Activated CD4-positive, alpha-beta T cell treated with anti-CD3 and anti-CD28 coated beads, Interleukin-2, amount 50 U/mL, for 4 hours (primary cell): ENCODE measurements around the gene CROCC2.
A peak's percentile ranks its signal among the peaks of the same experiment; 100 is the strongest.

Experiments used
- DNase-seq, 2 experiments: peaks; one replicate each; pipeline ENCODE4 v3.0.0-alpha.2; 2020

Gene CROCC2

DNA sequence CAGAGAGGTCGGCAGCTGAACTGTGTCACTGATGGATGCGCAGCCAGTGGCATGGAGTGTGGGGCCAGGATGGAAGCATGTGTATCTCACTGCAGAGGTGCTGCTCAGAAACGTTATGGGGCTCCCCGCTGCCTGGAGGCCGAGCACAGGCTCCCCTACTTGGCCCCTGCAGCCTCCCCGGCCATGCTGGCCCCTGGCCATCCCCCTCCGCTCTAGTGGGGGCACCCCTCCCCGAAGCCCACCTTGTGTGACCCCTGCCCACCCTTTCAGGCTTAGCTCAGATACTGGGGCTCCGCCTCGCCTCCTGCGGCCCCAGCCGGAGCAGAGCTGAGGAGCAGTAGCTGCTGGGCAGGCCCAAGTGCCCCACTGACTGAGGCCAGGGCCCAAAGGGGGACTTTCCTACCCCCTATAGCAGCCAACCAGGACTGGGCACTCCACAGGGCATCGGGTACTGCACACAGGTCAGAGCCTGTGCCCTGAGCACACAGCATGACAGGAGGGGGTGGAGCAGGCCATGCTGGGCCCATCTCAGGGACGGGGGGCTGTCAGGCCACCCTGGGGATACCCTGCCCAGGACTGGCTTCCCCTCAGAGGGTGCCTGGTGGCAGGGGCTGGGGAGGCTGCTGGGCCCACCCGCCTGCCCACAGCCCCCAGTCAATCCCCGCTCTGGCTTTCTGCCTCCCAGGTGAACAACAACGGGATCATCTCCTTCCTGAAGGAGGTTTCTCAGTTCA is 123.6 kb downstream of the CROCC2 start:
- no peak for DNase-seq

DNA sequence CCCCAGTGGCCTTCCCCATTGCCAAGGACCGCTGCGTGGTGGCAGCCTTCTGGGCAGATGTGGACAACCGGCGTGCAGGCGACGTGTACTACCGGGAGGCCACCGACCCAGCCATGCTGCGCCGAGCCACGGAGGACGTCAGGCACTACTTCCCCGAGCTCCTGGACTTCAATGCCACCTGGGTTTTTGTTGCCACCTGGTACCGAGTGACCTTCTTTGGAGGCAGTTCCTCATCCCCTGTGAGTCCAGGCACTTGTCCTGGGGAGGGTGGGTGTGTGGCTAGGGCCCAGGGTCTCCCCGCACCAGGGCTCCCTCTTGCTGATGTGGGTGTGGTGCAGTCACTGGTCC is 124.2 kb downstream of the CROCC2 start:
- no peak for DNase-seq

- no peak for DNase-seq
These were observed 124.7 kb downstream of the CROCC2 start for GRCh38 chr2:241030883-241031282.

GRCh38 chr2:241031436-241032165 is 125.5 kb downstream of the CROCC2 start:
- no peak for DNase-seq

GRCh38 chr2:241033336-241033987 is 127.3 kb downstream of the CROCC2 start:
- no peak for DNase-seq

- DNase-seq: no peak
These were observed 127.9 kb downstream of the CROCC2 start for GRCh38 chr2:241033994-241034393.

DNA sequence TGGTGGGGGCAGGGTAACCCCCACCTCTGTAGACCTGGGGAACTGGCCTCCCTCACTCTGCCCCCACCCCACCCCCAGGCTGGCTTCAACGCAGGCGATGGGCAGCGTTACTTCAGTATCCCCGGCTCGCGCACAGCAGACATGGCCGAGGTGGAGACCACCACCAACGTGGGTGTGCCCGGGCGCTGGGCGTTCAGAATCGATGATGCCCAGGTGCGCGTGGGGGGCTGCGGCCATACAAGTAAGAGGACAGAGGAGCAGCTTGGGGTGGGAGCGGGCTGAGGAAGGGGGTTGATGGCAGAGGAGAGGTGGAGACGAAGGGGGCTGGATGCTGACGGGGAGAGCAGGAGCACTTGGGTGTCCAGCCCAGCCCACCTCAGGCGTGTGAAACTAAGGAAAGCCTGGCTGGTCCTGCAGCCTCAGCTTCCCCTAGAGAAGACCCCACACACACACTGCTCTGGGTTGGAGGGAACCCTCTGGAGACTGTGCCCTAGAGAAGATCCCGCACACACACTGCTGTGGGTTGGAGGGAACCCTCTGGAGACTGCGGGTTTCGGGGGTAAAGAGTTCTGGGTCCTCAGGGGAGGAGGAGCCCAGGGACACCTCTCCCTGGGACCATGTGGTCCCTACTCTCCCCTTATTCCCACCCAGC is 128.5 kb downstream of the CROCC2 start:
- DNase-seq: no peak

DNA sequence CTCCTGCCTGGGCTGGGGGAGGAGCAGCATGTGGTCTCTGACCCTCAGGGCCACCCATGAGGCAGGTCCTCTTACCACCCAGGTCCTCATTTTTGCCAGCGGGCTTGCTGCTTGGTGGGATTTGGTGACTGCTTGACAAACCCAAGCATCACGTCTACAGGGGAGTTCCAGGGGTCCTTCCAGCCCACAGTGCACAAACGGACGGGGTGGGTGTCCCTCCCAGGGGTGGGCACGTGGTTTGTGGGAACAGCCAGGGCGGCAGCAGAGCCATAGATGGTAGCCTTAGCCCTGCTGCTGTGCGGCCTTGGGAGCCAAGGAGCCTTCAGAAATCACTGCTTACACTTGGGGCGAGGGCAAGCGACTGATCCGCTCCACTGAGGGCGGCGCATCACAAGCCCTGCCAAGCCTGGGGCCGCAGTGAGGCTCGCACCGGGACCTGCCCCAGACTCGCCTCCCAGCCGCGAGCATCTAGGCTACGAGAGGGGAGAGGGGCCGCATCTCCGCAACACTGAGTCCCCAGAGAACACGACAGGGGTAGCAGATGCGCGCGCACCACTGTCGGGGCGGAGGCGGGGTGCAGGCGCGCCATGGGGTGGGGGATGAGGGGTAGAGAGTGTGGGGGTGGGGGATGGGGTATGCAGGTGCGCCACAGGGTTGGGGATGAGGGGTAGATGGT is 129.1 kb downstream of the CROCC2 start:
- DNase-seq: peak in 1 of 2 experiments; percentile 38

GRCh38 chr2:241035818-241036396 is 129.8 kb downstream of the CROCC2 start:
- DNase-seq: peak; percentile 24 to 32

GRCh38 chr2:241036397-241036963 is 130.3 kb downstream of the CROCC2 start:
- peak; percentile 40 to 43 for DNase-seq

GRCh38 chr2:241036964-241037421 is 130.9 kb downstream of the CROCC2 start:
- no peak for DNase-seq

DNA sequence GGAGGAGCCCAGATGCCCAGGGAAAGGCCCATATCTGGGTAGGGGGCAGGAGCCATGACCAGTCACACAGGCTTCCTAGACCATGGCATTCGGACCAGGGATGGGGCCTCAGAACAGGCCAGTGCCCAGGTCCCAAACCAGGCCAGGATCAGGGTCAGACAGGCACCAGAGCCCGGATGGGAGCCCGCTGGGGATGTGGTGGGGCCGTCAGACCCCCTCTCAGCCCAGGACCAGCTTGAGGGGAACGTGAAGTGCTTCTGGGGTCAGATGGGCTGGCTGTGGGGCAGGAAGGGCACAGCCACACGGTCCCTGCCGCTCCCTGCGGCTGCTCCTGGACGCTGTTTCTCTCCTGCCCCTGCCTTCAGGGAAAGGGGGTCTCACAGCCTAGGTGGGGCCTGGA is 131.4 kb downstream of the CROCC2 start:
- no peak for DNase-seq

DNA sequence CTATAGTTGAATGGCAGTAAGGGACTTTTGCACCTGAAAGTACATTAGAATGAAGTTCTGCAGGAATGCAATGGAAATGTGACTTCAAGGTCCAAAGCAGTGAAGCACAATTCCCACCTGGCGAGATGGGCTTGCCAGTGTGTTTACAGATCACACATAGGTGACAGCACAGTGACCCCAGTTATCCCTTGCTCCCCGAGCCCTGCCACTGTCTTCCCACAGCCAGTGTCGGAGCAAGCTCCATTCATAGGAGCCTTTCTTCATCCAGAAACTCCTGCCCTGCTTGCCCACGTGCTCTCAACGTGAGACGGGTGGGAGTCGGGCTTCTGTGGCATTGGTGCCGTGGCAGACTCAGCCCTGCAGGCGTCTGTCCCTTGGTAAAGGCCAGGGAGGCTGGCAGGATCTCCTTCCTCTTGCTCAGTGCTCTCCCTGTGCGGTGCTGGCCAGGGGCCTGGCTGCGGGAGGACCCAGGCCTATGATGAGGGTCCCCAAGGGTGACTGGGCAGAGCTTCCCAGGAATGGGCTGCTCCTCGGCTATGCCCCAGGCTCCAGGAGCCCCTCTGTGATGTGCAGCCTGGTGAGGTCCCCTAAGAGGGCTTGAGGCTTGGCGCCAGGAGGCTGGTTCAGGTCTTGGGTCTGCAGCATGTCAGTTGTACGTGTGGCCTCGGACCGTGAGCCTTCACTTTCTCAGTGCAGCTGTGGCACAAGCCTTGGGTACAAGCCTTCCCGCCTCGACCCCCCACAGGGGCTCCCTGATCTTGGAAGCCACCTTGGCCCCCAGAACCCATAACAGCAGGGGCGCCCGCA is 132.4 kb downstream of the CROCC2 start:
- DNase-seq: no peak

DNA sequence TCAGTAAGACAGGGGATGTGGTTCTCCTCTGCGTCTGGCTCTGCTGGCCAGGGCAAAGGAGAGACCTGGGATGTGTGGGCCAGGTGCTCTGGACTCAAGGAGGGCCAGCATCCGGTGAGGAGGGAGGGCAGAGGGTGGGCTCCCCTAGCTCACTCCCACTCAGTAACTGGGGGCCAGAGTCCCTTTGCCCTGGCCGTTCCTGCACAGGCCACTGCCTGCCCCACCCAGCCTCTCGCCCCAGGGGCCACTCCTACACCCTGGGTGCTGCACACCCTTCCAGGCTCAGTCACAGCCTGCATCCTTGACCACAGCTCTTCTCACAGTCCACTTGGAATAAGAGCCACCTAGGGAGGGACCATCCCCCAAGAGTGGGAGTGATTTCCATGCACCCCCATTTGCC is 133.3 kb downstream of the CROCC2 start:
- no peak for DNase-seq

DNA sequence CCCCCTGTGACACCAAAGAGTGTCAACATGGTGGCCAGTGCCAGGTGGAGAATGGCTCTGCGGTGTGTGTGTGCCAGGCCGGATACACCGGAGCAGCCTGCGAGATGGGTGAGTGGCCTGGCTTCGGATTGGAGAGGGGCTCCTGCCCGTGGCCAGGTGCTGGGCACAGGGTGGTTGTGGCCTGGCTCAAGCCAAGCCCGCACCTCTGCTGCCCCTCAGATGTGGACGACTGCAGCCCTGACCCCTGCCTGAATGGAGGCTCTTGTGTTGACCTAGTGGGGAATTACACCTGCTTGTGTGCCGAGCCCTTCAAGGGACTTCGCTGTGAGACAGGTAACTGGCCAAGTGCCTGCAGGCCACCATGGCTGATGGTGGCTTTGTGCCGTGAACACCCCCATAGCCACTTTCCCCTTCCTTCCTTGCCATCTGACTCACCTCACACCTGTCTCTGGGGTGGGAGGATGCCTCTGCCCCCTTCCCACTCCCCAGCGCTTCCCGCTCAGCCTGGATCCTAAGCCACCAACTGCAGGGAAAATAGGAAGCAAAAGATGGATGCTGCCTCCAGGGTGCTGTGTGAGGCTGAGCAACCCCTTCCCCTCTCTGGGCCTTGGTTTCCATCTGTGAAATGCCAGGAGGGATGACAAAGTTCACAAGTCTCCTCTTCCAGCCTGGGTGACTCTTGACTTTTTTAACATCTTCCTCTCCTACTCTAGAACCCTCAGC is 134.1 kb downstream of the CROCC2 start:
- no peak for DNase-seq

- DNase-seq: no peak
These were observed 135.5 kb downstream of the CROCC2 start for GRCh38 chr2:241041589-241042158.
